CD8-positive, alpha-beta memory T cell (primary cell): Measurements from ENCODE around the gene MYOM1. TPM values are rescaled to one million over a fixed set of nuclear protein-coding genes. Genes with fewer than 3 reads are reported as not detected.
"Not testable (repeated sequence)": the region's sequence is repeated elsewhere in the genome, so short reads cannot be mapped to it uniquely, and the experiment has no call there.

Source experiments
- CTCF ChIA-PET: fragments of 350-600 bp; sonication (Branson Sonifier 250); formaldehyde crosslinking; loops from one replicate; lab custom pipeline; 2021; ENCODE audit warnings: antibody characterized with exemption; lab: Charles Lee
- POLR2A ChIA-PET: fragments of 350-600 bp; sonication (Branson Sonifier 250); formaldehyde crosslinking; loops from one replicate; lab custom pipeline; 2021; ENCODE audit warnings: antibody characterized with exemption; lab: Charles Lee
- DNase-seq, 5 donors: peaks; one replicate each; pipeline versions ENCODE4 v3.0.0 to v3.0.0-alpha.2; 2020 to 2022; ENCODE audit warnings: mixed read lengths in 1 of 5
- H3K27ac ChIP-seq: one replicate; pipeline ENCODE4 v1.7.0; 2013; ENCODE audit warnings: low read depth, mild to moderate bottlenecking, low read length, moderate library complexity
- H3K27me3 ChIP-seq: 2 replicates; pipeline ENCODE4 v1.7.0; 2013; ENCODE audit warnings: low read length, mild to moderate bottlenecking; ENCODE audit not compliant: insufficient read depth, poor library complexity, severe bottlenecking
- H3K36me3 ChIP-seq: 2 replicates; pipeline ENCODE4 v1.7.0; 2013; ENCODE audit warnings: mild to moderate bottlenecking, low read length, moderate library complexity; ENCODE audit not compliant: insufficient read depth
- H3K4me1 ChIP-seq: 2 replicates; pipeline ENCODE4 v1.7.0; 2013; ENCODE audit warnings: mild to moderate bottlenecking, low read length, moderate library complexity; ENCODE audit not compliant: insufficient read depth
- H3K4me3 ChIP-seq: 2 replicates; pipeline ENCODE4 v1.7.0; 2013; ENCODE audit warnings: mild to moderate bottlenecking, low read length
- H3K9me3 ChIP-seq: 2 replicates; pipeline ENCODE4 v1.7.0; 2013; ENCODE audit warnings: mild to moderate bottlenecking, low read length
- H3K27ac Mint-ChIP-seq, 8 donors: one replicate each; pipeline ENCODE4 v1.8.0; 2020 to 2021; ENCODE audit warnings: mixed read lengths in 8 of 8, mild to moderate bottlenecking in 6 of 8, inconsistent platforms in 3 of 8, moderate library complexity in 3 of 8
- H3K27me3 Mint-ChIP-seq, 2 donors: one replicate each; pipeline ENCODE4 v1.8.0; 2020 to 2021; ENCODE audit warnings: mixed read lengths in 2 of 2, mild to moderate bottlenecking in 1 of 2, moderate library complexity in 1 of 2
- H3K36me3 Mint-ChIP-seq, 3 donors: one replicate each; pipeline ENCODE4 v1.8.0; 2020 to 2021; ENCODE audit warnings: mixed read lengths in 3 of 3, inconsistent platforms in 1 of 3, mild to moderate bottlenecking in 1 of 3
- H3K4me1 Mint-ChIP-seq, 3 donors: one replicate each; pipeline ENCODE4 v1.8.0; 2020 to 2021; ENCODE audit warnings: mixed read lengths in 3 of 3, inconsistent platforms in 1 of 3, mild to moderate bottlenecking in 1 of 3
- H3K4me3 Mint-ChIP-seq, 7 donors: one replicate each; pipeline ENCODE4 v1.8.0; 2020 to 2021; ENCODE audit warnings: mixed read lengths in 7 of 7, mild to moderate bottlenecking in 6 of 7, moderate library complexity in 4 of 7, inconsistent platforms in 2 of 7
- H3K9me3 Mint-ChIP-seq, 5 donors: one replicate each; pipeline ENCODE4 v1.8.0; 2020 to 2022; ENCODE audit warnings: mixed read lengths in 5 of 5, mild to moderate bottlenecking in 3 of 5, moderate library complexity in 2 of 5, inconsistent platforms in 1 of 5
- polyA plus RNA-seq: library from polyadenylated mRNA; unstranded; fragments of 300-500 nt; fragmentation: Illumina TruSeq; gene quantifications from one replicate; pipeline ENCODE4 v1.2.3, GENCODE V29; 2021
- total RNA-seq, 2 experiments: library from RNA; stranded (reverse); gene quantifications; one replicate each; pipeline ENCODE4 v1.2.3, GENCODE V29; 2021

Gene MYOM1
- total and polyA plus RNA-seq, 3 experiments from 2014 or later = 0.84 to 1.2 (median 0.92) TPM

- DNase-seq = no peak
- Histone ChIP-seq H3K9me3 (no peaks in the 10 kb centered on the region), H3K4me3 (no peak overlapping the region), H3K4me1 (no peaks in the 10 kb centered on the region), H3K27me3 (no peaks in the 10 kb centered on the region), H3K36me3 (no peaks in the 10 kb centered on the region), H3K27ac (no peak overlapping the region)
- peaks cover 12 to 56% (median 17%) of the 10 kb centered on the region in 3 donors for H3K36me3 Mint-ChIP-seq
- peaks cover 7 to 9% (median 9%) of the 10 kb centered on the region in 3 donors for H3K4me1 Mint-ChIP-seq
- H3K27me3 Mint-ChIP-seq = peaks cover 0 to 3% of the 10 kb centered on the region in 2 donors
- CTCF ChIA-PET = interaction anchor here (1.0 kb wide), 1 partner anchor 56 kb away, joined by 3 read pairs; no protein-coding TSS in a partner anchor
- no peak overlapping the region for H3K4me3 Mint-ChIP-seq
- peaks cover 27 to 35% (median 31%) of the 10 kb centered on the region in 5 donors for H3K9me3 Mint-ChIP-seq
- POLR2A ChIA-PET = no interaction called here
- H3K27ac Mint-ChIP-seq = no peak overlapping the region
Measured at GRCh38 chr18:3205239-3205638, 14.5 kb downstream of the MYOM1 start.

GRCh38 chr18:3199942-3200645 is 19.7 kb downstream of the MYOM1 start:
- Mint-ChIP-seq H3K27me3 (peaks cover 0 to 8% of the 10 kb centered on the region in 2 donors), H3K9me3 (peaks cover 21 to 29% (median 24%) of the 10 kb centered on the region in 5 donors), H3K4me1 (no peaks in the 10 kb centered on the region), H3K4me3 (no peak overlapping the region), H3K36me3 (peaks cover 6 to 47% (median 9%) of the 10 kb centered on the region in 3 donors), H3K27ac (no peak overlapping the region)
- H3K4me3 ChIP-seq = no peak overlapping the region
- no peak overlapping the region for H3K27ac ChIP-seq
- CTCF ChIA-PET = interaction anchor here (0.7 kb wide), 1 partner anchor 80 kb away, joined by 3 read pairs; no protein-coding TSS in a partner anchor
- POLR2A ChIA-PET = no interaction called here
- H3K36me3 ChIP-seq = no peaks in the 10 kb centered on the region
- H3K4me1 ChIP-seq = no peaks in the 10 kb centered on the region
- DNase-seq = no peak
- H3K27me3 ChIP-seq = no peaks in the 10 kb centered on the region
- H3K9me3 ChIP-seq = no peaks in the 10 kb centered on the region

DNA sequence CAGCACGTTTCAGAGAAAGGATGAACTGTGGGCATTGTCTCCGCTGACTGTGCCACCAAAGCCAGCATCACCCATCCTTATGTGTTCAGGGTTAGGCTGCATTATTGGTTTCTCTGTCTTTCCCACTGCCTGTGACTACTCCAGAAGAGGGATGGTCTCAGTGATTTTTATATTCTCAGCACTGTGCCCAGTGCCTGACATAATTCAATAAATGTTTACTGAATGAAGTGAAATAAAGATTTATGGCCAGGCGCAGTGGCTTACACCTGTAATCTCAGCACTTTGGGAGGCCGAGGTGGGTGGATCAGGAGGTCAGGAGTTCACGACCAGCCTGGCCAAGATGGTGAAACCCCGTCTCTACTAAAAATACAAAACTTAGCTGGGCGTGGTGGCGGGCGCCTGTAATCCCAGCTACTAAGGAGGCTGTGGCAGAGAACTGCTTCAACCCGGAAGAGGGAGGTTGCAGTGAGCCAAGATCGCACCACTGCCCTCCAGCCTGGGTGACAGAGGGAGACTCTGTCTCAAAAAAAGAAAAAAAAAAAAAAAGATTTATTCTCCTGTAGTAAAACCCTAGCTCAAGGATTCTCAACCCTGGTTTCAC is 21.4 kb downstream of the MYOM1 start:
- H3K4me3 Mint-ChIP-seq, H3K36me3 ChIP-seq, H3K27ac Mint-ChIP-seq, H3K9me3 ChIP-seq, H3K27me3 ChIP-seq, DNase-seq, H3K4me1 ChIP-seq, CTCF ChIA-PET, H3K27ac ChIP-seq, POLR2A ChIA-PET, H3K4me3 ChIP-seq, H3K4me1 Mint-ChIP-seq: not testable (repeated sequence)
- Mint-ChIP-seq H3K9me3 (peaks cover 9 to 14% (median 11%) of the 10 kb centered on the region in 5 donors), H3K27me3 (peaks cover 0 to 10% of the 10 kb centered on the region in 2 donors), H3K36me3 (peaks cover 3 to 32% (median 5%) of the 10 kb centered on the region in 3 donors)

DNA sequence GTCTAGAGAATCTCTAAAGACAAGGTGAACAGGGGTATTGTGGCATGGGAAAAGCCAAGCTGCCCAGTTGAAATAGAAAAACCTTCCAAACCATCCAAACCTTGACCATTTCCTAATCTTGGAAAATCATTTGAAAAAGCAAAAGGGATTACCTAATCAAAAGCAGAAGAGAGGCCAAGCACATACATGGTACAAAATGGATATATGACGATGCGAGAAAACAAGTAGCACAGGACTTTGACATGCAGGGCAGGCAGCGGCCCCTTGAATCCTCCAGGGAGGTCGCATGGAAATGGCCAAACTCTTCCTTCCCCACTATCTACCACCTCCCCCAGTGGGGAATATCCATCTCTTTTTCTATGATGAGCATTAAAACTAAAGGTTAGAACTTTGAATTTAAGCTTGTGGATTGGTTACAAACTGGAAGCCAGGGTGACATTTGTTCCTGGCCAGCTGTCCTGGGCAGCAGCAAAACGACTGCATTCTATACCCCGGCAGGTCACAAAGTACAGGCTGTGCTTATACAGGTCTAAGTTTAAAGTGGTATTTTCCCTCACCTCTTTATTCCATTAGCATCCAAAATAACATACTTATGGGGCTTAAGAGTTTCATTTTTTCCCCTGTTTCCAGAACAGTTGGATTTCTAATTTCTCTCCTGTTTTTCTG is 24.7 kb downstream of the MYOM1 start:
- no peak for DNase-seq
- Mint-ChIP-seq H3K4me1 (peaks cover 0 to 2% (median 0%) of the 10 kb centered on the region in 3 donors), H3K9me3 (peaks cover 0 to 2% (median 0%) of the 10 kb centered on the region in 5 donors), H3K36me3 (peaks cover 2 to 14% (median 7%) of the 10 kb centered on the region in 3 donors), H3K27ac (no peak overlapping the region), H3K27me3 (peaks cover 0 to 10% of the 10 kb centered on the region in 2 donors), H3K4me3 (no peak overlapping the region)
- Histone ChIP-seq H3K9me3 (no peaks in the 10 kb centered on the region), H3K27ac (no peak overlapping the region), H3K4me1 (no peaks in the 10 kb centered on the region), H3K36me3 (no peaks in the 10 kb centered on the region), H3K27me3 (no peaks in the 10 kb centered on the region), H3K4me3 (no peak overlapping the region)
- ChIA-PET CTCF (interaction anchor here (1.1 kb wide), 1 partner anchor 66 kb away, joined by 3 read pairs; no protein-coding TSS in a partner anchor), POLR2A (interaction anchor here (0.6 kb wide), 1 partner anchor 44 kb away, joined by 3 read pairs; no protein-coding TSS in a partner anchor)

- ChIA-PET POLR2A (no interaction called here), CTCF (no interaction called here)
Measured at GRCh38 chr18:3193331-3193730, 26.4 kb downstream of the MYOM1 start.

DNA sequence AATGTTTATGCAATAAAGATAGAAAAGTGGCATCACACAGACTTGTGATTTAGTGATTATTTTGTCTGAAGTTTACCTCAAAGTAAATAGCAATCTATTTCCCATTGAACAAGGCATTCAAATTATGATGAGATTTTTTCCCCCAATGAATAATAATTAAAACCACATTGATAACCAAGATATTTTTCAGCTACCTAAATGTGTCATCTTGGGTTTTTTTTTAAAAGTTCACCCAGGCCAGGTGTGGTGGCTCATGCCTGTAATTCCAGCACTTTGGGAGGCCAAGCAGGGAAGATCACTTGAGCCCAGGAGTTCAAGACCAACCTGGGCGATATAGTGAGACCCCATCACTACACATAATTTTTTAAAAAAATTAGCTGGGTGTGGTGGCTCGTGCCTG is 27.0 kb downstream of the MYOM1 start:
- ChIA-PET POLR2A (no interaction called here), CTCF (interaction anchor here (1.3 kb wide), 1 partner anchor 15 kb away, joined by 3 read pairs; no protein-coding TSS in a partner anchor)
- no peaks in the 10 kb centered on the region for H3K9me3 ChIP-seq

More at GRCh38 chr18:3193331-3193730, 26.4 kb downstream of the MYOM1 start:
- Mint-ChIP-seq H3K9me3 (peaks cover 0 to 2% (median 0%) of the 10 kb centered on the region in 5 donors), H3K27ac (no peak overlapping the region), H3K4me3 (no peak overlapping the region), H3K4me1 (peaks cover 0 to 2% (median 0%) of the 10 kb centered on the region in 3 donors), H3K27me3 (peaks cover 0 to 6% of the 10 kb centered on the region in 2 donors), H3K36me3 (peaks cover 6 to 12% (median 8%) of the 10 kb centered on the region in 3 donors)
- Histone ChIP-seq H3K36me3 (no peaks in the 10 kb centered on the region), H3K4me3 (no peak overlapping the region), H3K9me3 (no peaks in the 10 kb centered on the region), H3K27ac (no peak overlapping the region), H3K4me1 (no peaks in the 10 kb centered on the region), H3K27me3 (no peaks in the 10 kb centered on the region)
- DNase-seq = no peak

DNA sequence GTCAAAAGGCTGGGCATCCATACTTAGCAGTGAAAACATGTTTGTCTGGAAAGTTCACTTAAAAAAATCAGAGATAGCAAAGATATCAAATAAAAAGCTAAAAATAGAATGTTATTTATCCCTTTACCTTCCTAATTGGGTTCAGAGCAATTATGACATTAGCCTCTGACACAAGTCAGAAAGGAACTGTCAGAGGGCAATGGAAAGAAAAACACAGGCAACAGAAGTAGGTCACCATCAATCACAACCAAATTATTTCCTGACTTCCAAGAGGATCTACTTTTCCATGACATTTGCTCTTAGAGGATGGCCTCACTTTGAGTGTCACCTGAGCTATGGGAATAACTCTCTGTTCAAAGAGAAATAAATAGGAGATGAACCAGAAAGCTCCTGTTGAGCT is 27.5 kb downstream of the MYOM1 start:
- H3K27ac ChIP-seq = no peak overlapping the region
- ChIA-PET POLR2A (no interaction called here), CTCF (interaction anchor here (0.8 to 1.3 kb wide), 2 partner anchors 16 to 26 kb away, joined by 3 to 4 read pairs; no protein-coding TSS in a partner anchor)
- no peaks in the 10 kb centered on the region for H3K36me3 ChIP-seq
- no peak for DNase-seq
- peaks cover 0 to 6% of the 10 kb centered on the region in 2 donors for H3K27me3 Mint-ChIP-seq
- no peaks in the 10 kb centered on the region for H3K9me3 ChIP-seq
- no peaks in the 10 kb centered on the region for H3K4me1 ChIP-seq
- H3K36me3 Mint-ChIP-seq = peaks cover 6 to 11% (median 7%) of the 10 kb centered on the region in 3 donors
- peaks cover 0 to 2% (median 0%) of the 10 kb centered on the region in 5 donors for H3K9me3 Mint-ChIP-seq
- no peak overlapping the region for H3K4me3 ChIP-seq
- H3K4me1 Mint-ChIP-seq = peaks cover 0 to 2% (median 0%) of the 10 kb centered on the region in 3 donors
- H3K4me3 Mint-ChIP-seq = no peak overlapping the region
- H3K27me3 ChIP-seq = no peaks in the 10 kb centered on the region
- no peak overlapping the region for H3K27ac Mint-ChIP-seq

More for the DNA sequence above, 27.0 kb downstream of the MYOM1 start:
- Mint-ChIP-seq H3K9me3 (peaks cover 0 to 2% (median 0%) of the 10 kb centered on the region in 5 donors), H3K27ac (no peak overlapping the region), H3K4me1 (peaks cover 0 to 2% (median 0%) of the 10 kb centered on the region in 3 donors), H3K27me3 (peaks cover 0 to 6% of the 10 kb centered on the region in 2 donors), H3K36me3 (peaks cover 6 to 8% (median 8%) of the 10 kb centered on the region in 3 donors), H3K4me3 (no peak overlapping the region)
- Histone ChIP-seq H3K4me3 (no peak overlapping the region), H3K4me1 (no peaks in the 10 kb centered on the region), H3K36me3 (no peaks in the 10 kb centered on the region), H3K27me3 (no peaks in the 10 kb centered on the region), H3K27ac (no peak overlapping the region)
- no peak for DNase-seq
